Stimulated activated naive B cell treated with anti-CD40 and anti-IgM and Interleukin-4, amounts not matched to agents 10 μg/mL and 1 μg/mL and 100 μg/mL, for 72 hours (primary cell): Measurements from ENCODE around the gene HNF4A.

Experiments
- ATAC-seq, 2 donors: fragments of 150-1000 bp; cut with Tn5 transposase; replicated peaks; 2 replicates each; pipeline ENCODE4 v1.10.0; 2021; ENCODE audit warnings: moderate library complexity in 1 of 2
- DNase-seq: peaks from one replicate; pipeline ENCODE4 v3.0.0; 2021
- H3K27ac Mint-ChIP-seq: one replicate; pipeline ENCODE4 v1.8.0; 2022; ENCODE audit warnings: mild to moderate bottlenecking, mixed read lengths
- H3K27me3 Mint-ChIP-seq, 2 donors: one replicate each; pipeline ENCODE4 v1.8.0; 2022; ENCODE audit warnings: mixed read lengths in 2 of 2
- H3K36me3 Mint-ChIP-seq, 2 donors: one replicate each; pipeline ENCODE4 v1.8.0; 2022; ENCODE audit warnings: mixed read lengths in 2 of 2, mild to moderate bottlenecking in 1 of 2
- H3K4me1 Mint-ChIP-seq, 2 donors: one replicate each; pipeline ENCODE4 v1.8.0; 2022; ENCODE audit warnings: mixed read lengths in 2 of 2, mild to moderate bottlenecking in 1 of 2
- H3K4me3 Mint-ChIP-seq, 2 donors: one replicate each; pipeline ENCODE4 v1.8.0; 2022; ENCODE audit warnings: mild to moderate bottlenecking in 2 of 2, mixed read lengths in 2 of 2, moderate library complexity in 1 of 2
- H3K9me3 Mint-ChIP-seq, 2 donors: one replicate each; pipeline ENCODE4 v1.8.0; 2022; ENCODE audit warnings: mixed read lengths in 2 of 2, mild to moderate bottlenecking in 1 of 2

HNF4A gene

DNA sequence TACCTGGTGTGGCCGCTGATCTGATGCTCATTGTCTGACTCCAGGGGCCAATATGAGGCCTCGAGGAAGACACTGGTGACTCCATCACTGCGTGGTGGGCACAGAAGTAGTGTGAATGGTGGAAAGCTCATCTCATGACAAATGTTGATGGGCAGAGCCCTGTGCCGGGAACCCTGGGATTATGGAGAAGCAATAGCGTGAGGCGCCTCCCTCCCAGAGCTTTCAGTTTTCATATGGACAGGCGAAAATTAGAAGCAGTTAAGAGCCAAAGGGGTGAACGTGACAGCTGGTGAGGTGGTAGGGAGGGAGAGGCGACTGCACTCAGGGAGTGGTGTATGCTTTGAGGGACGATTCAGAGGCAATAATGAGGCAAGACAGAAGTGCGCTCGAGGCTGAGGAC, 80.9 kb downstream of the HNF4A start:
- DNase-seq (no peak), ATAC-seq (no peak)
- H3K9me3 Mint-ChIP-seq, result no peaks in the 10 kb centered on the region
- peaks cover 22 to 56% of the 10 kb centered on the region in 2 donors for H3K27me3 Mint-ChIP-seq
- H3K36me3 Mint-ChIP-seq, result no peaks in the 10 kb centered on the region
- no peak overlapping the region for H3K4me3 Mint-ChIP-seq
- H3K27ac Mint-ChIP-seq, result no peak overlapping the region
- H3K4me1 Mint-ChIP-seq, result peaks cover 0 to 3% of the 10 kb centered on the region in 2 donors

DNA sequence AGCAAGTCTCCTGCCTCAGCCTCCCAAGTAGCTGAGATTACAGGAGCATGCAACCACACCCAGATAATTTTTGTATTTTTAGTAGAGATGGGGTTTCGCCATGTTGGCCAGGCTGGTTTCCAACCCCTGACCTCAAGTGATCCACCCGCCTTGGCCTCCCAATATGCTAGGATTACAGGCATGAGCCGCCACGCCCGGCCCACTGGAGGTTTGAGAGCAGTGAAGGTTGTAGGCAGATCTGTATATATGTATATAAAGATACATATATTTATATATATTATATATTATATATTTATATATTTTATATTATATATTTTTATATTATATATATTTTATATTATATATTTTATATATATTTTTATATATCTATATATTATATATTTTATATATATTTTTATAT, 82.0 kb downstream of the HNF4A start:
- Mint-ChIP-seq H3K27me3 (peaks cover 21 to 54% of the 10 kb centered on the region in 2 donors), H3K4me3 (no peak overlapping the region), H3K4me1 (peaks cover 0 to 3% of the 10 kb centered on the region in 2 donors), H3K9me3 (no peaks in the 10 kb centered on the region), H3K36me3 (no peaks in the 10 kb centered on the region), H3K27ac (peak overlapping the region; percentile 44)
- DNase-seq (no peak), ATAC-seq (no peak)

DNA sequence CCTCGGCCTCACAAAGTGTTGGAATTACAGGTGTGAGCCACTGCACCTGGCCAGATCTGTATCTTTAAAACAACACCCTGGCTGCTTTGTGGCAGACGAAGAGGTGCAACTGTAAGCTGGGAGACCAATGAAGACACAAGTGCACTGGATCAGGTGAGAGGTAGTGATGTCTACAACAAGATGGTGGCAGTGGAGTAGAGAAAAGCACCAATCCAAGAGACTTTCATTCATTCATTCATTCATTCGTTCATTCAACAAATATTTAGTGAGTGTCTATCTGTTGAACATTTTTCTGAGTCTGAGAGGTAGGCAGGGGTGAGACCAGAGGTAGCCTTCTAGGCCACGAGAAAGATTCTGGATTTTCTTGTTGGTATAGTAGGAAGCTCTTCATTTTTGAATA, 83.3 kb downstream of the HNF4A start:
- ATAC-seq (no peak), DNase-seq (no peak)
- no peaks in the 10 kb centered on the region for H3K36me3 Mint-ChIP-seq
- peaks cover 0 to 3% of the 10 kb centered on the region in 2 donors for H3K4me1 Mint-ChIP-seq
- no peak overlapping the region for H3K4me3 Mint-ChIP-seq
- no peaks in the 10 kb centered on the region for H3K9me3 Mint-ChIP-seq
- H3K27ac Mint-ChIP-seq, result no peak overlapping the region
- peaks cover 17 to 46% of the 10 kb centered on the region in 2 donors for H3K27me3 Mint-ChIP-seq

DNA sequence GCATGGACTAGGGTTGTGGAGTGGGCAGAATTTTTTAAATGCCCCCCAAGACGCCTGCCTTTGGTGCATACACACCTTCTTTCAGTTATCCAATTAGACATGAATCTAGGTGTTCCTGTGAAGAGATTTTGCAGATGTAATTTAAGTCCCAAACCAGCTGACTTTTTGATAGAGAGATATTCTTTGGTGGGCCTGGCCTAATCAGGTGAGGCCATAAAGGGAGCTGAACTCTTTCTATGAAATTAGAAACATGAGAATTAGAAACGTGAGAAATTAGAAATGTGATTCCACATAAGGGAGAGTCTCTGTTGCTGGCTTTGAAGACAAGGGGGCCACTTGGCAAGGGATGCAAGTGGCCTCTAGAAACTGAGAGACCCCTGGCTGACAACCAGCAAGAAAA, 83.8 kb downstream of the HNF4A start:
- H3K36me3 Mint-ChIP-seq, result no peaks in the 10 kb centered on the region
- no peaks in the 10 kb centered on the region for H3K9me3 Mint-ChIP-seq
- no peak overlapping the region for H3K4me3 Mint-ChIP-seq
- peaks cover 17 to 42% of the 10 kb centered on the region in 2 donors for H3K27me3 Mint-ChIP-seq
- no peak for DNase-seq
- no peak overlapping the region for H3K27ac Mint-ChIP-seq
- no peak for ATAC-seq
- H3K4me1 Mint-ChIP-seq, result peaks cover 0 to 3% of the 10 kb centered on the region in 2 donors

DNA sequence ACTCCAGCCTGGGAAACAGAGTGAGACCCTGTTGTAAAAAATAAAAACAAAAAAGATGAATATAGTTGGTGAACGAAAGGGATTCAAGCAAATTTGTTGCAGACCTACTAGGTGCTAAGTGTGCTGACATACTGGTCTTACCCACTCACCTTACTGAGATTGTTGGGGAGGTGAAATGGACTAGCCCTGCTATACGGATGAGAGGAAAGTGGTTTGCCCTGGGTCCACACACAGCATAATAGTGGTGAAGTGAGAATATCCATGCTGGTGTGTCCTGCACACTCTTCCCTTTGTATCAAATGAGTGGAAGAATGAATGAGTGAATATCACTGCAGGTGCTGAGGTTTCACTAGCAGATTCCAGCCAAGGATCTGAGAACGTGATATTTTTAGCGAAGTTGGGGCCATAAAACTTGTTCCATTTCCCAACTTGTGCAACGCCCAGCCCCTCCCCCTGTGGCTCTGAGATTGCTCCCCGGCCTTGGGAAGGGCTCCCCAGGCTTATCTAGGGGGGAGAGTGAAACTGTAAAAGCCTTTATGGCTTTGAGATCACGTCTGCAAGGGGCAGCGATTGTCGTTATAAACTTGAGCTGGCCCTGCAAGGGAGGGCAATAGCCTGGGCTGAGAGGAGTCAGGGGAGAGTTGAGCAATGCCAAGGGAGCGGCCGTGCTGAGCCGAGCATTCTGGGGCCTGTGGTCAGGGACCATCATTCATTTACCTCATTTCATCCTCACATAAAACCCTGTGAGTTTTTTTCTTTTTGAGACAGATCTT, 87.0 kb downstream of the HNF4A start:
- no peaks in the 10 kb centered on the region for H3K9me3 Mint-ChIP-seq
- DNase-seq, result no peak

DNA sequence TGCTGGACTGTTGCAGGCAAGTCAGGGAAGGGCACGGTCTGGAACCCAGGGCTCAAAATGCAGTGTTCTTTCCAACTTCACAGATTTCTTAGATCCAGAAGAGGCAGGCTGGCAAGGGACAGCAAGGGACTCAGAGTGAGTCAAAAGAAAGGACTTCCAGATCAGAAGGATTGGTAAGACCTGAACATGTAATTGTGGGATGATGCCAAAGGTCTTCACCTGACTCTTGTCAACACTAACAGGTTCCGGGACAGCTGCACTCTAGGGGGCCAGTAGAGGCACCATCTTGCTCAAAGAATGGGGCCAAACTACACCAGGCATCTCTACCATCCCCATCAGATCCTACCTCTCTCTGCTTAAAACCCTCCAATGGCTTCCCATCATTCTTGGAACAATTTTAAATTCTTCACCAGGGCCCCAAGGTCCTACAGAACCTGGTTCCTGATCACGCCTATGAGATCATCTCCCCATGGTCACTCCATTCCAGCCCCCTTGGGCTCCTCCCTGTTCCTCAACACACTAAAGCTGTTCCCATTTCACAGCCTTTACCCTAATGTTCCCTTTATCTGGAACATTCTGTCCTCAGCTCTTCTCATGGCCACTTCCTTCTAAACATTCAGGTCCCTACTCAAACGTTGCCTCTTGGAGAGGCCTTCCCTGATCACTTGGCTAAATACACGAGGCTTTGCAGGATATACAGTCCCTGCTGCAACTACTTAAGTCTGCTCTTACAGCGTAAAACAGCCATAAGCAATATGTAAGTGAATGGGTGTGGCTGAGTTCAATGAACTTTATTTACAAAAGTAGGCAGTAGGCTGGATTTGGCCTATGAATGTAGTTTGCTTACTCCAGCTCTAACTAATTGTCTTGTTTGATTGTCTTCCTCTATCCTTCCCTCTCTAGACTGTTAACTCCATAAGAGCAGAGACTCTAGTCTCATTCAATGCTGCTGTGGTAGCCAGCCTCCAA, 90.5 kb downstream of the HNF4A start:
- DNase-seq (no peak), ATAC-seq (no peak)
- no peaks in the 10 kb centered on the region for H3K4me1 Mint-ChIP-seq
- H3K27me3 Mint-ChIP-seq, result peaks cover 14 to 21% of the 10 kb centered on the region in 2 donors
- no peaks in the 10 kb centered on the region for H3K9me3 Mint-ChIP-seq
- H3K36me3 Mint-ChIP-seq, result no peaks in the 10 kb centered on the region
- H3K27ac Mint-ChIP-seq, result no peak overlapping the region
- no peak overlapping the region for H3K4me3 Mint-ChIP-seq

More for the DNA sequence above, 87.0 kb downstream of the HNF4A start:
- Mint-ChIP-seq H3K27ac (no peak overlapping the region), H3K4me1 (no peaks in the 10 kb centered on the region), H3K36me3 (no peaks in the 10 kb centered on the region), H3K27me3 (peaks cover 18 to 46% of the 10 kb centered on the region in 2 donors), H3K4me3 (no peak overlapping the region)
- ATAC-seq, result no peak

DNA sequence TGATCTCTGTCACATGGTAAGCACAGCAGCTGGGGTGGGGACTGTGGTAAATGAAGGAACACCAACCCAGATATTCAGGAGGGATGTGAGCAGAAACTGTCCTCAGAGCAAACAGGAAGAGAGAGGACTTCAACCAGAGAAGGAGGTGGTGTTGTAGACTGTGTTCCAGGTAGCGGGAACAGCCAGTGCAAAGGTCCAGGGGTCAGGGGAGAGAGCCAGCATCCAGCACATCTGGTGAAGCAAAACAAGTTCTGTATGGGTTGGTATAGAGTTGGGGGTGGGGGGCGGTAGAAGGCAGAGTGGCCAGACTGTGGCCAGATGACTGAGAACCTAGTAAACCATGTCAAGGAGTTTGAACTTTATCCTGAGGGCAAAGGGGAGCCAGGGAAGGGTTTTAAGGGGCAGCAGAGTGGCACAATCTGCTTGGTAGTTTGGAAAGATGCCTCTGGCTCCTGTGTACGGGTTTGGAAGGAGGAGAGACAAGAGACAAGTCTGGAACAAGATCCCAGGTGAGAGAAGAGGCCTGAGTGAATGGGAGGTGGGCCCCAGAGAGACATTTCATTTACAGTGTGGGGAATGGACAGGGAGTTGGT, 92.4 kb downstream of the HNF4A start:
- Mint-ChIP-seq H3K27ac (no peak overlapping the region), H3K4me3 (no peak overlapping the region), H3K27me3 (peaks cover 9% of the 10 kb centered on the region in 2 donors), H3K4me1 (no peaks in the 10 kb centered on the region), H3K9me3 (no peaks in the 10 kb centered on the region), H3K36me3 (no peaks in the 10 kb centered on the region)
- ATAC-seq (no peak), DNase-seq (no peak)

DNA sequence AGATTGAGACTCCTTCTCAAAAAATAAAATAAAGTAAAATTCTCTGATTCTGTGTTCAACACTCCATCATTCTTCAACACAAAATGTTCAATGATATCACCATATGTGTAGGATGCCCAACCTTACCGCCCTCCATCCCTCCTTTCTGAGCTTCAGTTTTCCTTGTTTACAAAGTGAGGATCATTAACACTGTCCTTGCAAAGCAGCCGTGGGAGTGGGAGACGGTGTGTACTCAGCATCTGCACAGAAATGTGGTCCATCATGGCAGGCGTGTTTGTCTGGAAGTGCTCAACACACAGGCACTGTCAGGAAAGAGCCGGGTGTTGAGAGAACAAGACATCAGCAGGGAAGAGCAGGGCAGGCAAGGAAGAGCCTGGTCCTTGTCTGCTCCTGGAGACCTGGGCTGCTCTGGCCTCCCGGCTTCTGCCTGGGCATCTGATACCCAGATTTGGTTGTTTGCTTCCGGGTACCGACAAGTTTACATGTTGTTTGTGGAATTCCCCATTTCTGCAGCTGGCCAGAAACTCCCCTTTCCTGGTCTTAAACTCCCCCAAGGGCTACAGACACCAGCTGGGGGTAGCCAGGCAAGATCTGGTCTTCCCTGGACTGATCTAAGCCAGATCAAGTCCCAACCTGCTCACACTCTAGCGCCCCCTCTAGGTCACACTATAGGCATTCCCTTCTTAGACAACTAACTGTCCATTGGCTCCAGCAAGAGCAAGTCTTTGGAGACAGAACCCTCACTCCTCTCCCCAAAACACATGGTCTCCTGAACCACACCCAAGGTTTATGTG, 93.5 kb downstream of the HNF4A start:
- ATAC-seq (peak; percentile 38 to 48), DNase-seq (no peak)
- no peaks in the 10 kb centered on the region for H3K4me1 Mint-ChIP-seq
- no peaks in the 10 kb centered on the region for H3K36me3 Mint-ChIP-seq
- H3K4me3 Mint-ChIP-seq, result no peak overlapping the region
- peaks cover 9 to 13% of the 10 kb centered on the region in 2 donors for H3K27me3 Mint-ChIP-seq
- H3K9me3 Mint-ChIP-seq, result no peaks in the 10 kb centered on the region
- H3K27ac Mint-ChIP-seq, result no peak overlapping the region

DNA sequence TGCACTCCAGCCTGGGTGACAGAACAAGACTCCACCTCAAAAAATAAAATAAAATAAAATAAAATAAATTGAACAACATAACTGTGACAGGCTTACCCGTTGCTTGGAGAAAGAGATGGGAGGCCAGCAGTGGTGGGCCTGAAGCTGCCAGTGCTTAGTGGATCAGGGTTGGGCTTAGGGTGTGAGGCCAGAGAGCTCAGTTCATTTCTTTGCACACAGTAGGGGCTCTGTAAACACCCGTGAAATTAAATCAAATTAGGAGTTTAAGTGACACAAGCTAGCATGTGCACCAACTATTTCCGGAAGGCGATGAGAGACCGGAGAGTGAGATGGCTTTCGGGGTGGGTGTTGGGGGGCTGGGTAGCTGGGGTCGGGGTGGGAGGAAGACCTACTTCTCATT, 94.4 kb downstream of the HNF4A start:
- peaks cover 9 to 13% of the 10 kb centered on the region in 2 donors for H3K27me3 Mint-ChIP-seq
- no peak overlapping the region for H3K4me3 Mint-ChIP-seq
- no peak for DNase-seq
- no peaks in the 10 kb centered on the region for H3K36me3 Mint-ChIP-seq
- no peaks in the 10 kb centered on the region for H3K4me1 Mint-ChIP-seq
- no peak overlapping the region for H3K27ac Mint-ChIP-seq
- H3K9me3 Mint-ChIP-seq, result no peaks in the 10 kb centered on the region
- no peak for ATAC-seq

DNA sequence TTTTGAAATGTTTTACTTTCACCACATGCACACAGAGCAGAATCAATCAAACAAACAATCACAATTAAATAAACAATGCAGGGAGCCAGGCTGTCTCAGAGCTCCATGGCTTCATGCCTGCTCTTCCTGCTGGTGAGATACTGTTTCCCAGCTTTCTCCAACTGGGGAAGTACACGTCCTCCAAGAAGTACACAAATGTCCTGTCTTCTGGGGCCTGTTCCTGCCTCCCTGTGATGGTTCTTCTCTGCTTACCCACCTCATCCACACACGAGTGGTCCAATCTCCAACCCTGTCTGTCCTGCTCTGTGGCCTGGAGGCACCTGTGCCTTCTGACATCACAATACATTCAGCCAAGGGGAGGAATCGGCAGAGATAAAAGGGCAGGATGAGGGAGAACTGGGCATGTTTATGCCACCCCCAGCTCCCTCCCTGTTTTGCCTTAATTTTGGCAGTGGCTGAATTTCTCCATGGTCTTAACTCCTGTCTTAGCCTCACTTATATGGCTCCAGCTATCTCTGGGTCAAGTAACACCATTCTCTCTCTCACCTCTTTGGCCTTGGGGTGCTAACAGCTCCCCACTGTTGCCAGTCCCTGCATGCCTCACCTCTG, 94.9 kb downstream of the HNF4A start:
- Mint-ChIP-seq H3K4me1 (no peaks in the 10 kb centered on the region), H3K9me3 (no peaks in the 10 kb centered on the region), H3K36me3 (no peaks in the 10 kb centered on the region), H3K4me3 (no peak overlapping the region), H3K27ac (no peak overlapping the region), H3K27me3 (peaks cover 3 to 11% of the 10 kb centered on the region in 2 donors)
- DNase-seq (no peak), ATAC-seq (no peak)

DNA sequence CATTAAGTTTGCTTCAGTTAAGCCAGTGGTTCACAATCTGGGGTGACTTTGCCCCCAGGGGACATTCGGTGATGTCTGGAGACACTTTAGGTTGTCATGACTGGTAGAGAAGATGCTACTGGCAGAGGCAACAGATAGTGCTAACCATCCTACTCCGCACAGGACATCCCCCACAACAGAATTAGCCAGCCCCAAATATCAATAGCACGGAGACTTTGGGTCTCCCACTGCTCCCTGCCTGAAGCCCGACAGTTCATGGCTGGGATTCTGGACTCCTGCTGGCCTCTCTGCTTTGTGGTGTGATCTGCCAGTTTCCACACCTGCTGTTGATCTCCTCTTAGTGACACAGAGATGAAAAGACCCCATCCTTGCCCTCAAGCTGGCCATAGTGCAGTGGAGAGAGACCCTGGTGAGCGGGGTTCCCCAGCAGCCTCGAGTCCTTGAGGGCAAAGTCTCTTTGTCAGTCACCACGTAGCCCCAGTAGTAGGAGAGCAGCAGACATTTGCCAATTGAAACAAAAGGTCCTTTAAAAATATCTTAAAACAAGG, 95.5 kb downstream of the HNF4A start:
- H3K27ac Mint-ChIP-seq, result no peak overlapping the region
- no peak for ATAC-seq
- no peaks in the 10 kb centered on the region for H3K36me3 Mint-ChIP-seq
- DNase-seq, result no peak
- no peaks in the 10 kb centered on the region for H3K9me3 Mint-ChIP-seq
- peaks cover 0 to 8% of the 10 kb centered on the region in 2 donors for H3K27me3 Mint-ChIP-seq
- no peaks in the 10 kb centered on the region for H3K4me1 Mint-ChIP-seq
- H3K4me3 Mint-ChIP-seq, result no peak overlapping the region

DNA sequence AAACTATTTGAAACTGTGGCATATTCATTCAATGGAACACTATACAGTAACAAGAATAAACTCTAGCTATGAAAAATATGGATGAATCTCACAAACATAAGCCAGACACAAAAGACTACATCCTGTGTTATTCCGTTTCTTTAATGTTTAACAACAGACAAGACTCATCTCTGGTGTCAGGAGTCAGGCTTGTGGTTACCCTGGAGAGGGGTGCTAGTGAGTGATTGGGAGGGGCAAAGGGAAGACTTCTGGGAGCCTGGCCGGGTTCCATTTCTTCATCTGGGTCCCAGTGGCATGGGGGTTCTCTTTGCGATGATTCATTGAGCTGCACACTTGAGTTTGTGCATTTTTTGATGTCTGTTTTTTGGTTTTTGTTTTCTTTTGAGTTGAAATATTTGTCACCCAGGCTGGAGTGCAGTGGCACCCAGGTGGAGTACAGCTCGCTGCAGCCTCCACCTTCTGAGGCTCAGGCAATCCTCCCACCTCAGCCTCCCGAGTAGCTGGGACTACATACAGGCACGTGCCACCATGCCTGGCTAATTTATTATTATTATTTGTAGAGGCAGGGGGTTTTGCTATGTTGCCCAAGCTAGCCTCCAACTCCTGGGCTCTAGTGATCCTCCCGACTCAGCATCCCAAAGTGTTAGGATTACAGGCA, 98.9 kb downstream of the HNF4A start:
- Mint-ChIP-seq H3K27me3 (peaks cover 0 to 8% of the 10 kb centered on the region in 2 donors), H3K36me3 (no peaks in the 10 kb centered on the region), H3K27ac (no peak overlapping the region), H3K9me3 (no peaks in the 10 kb centered on the region), H3K4me3 (no peak overlapping the region), H3K4me1 (no peaks in the 10 kb centered on the region)
- ATAC-seq, result no peak
- DNase-seq, result no peak

DNA sequence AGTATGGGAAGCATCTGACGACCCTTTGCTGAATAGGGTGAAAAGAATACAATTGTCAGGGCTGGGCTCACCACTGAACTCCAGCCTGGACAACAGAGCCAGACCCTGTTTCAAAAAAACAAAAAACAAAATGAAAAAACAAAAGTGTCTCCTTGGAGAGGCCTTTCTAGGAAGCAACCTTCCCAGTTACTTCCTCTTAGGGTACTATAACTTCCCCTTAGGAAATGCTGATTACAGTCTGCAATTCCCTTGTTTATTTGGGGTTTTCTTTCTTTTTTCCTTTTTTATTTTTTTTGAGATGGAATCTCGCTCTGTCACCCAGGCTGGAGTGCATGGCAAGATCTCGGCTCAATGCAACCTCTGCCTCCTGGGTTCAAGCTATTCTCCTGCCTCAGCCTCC, 99.6 kb downstream of the HNF4A start:
- no peak for DNase-seq
- Mint-ChIP-seq H3K27me3 (peaks cover 0 to 8% of the 10 kb centered on the region in 2 donors), H3K27ac (no peak overlapping the region), H3K4me3 (no peak overlapping the region), H3K36me3 (no peaks in the 10 kb centered on the region), H3K9me3 (no peaks in the 10 kb centered on the region), H3K4me1 (no peaks in the 10 kb centered on the region)
- no peak for ATAC-seq
